H1 (cell line): ENCODE data around the gene CYP46A1. TPM values are rescaled to one million over a fixed set of nuclear protein-coding genes. Genes with fewer than 3 reads are reported as not detected.

ENCODE experiments used
- CTCF ChIA-PET: fragments of 300-600 bp; sonication (Branson Sonifier 250); formaldehyde crosslinking; loops from one replicate; lab custom pipeline; 2021; ENCODE audit not compliant: partially characterized antibody; lab: Charles Lee
- POLR2A ChIA-PET: fragments of 300-600 bp; sonication (Branson Sonifier 250); formaldehyde crosslinking; loops from one replicate; lab custom pipeline; 2021; ENCODE audit warnings: inconsistent platforms; ENCODE audit not compliant: partially characterized antibody; lab: Charles Lee
- DNase-seq, 2 experiments: peaks; one replicate each; pipeline versions ENCODE4 v3.0.0 to v3.0.0-alpha.2; 2010 to 2022; ENCODE audit warnings: low spot score in 2 of 2, low read depth in 1 of 2, mixed read lengths in 1 of 2
- FAIRE-seq: peaks from 2 replicates; lab custom pipeline; 2011; peaks lifted over from hg19 to GRCh38; lab: Jason Lieb, UNC
- H2AFZ ChIP-seq: 2 replicates; pipeline ENCODE4 v1.8.1; 2012; ENCODE audit warnings: low read length, inconsistent platforms
- H2AK5ac ChIP-seq: 2 replicates; pipeline ENCODE4 v1.6.1; 2013; ENCODE audit warnings: low read depth, low read length
- H2BK120ac ChIP-seq: replicated peaks from 2 replicates; pipeline ENCODE3; 2013; ENCODE audit warnings: low read depth, low read length, inconsistent platforms
- H2BK12ac ChIP-seq: 2 replicates; pipeline ENCODE4 v1.6.1; 2013; ENCODE audit warnings: low read depth, low read length
- H2BK15ac ChIP-seq: 2 replicates; pipeline ENCODE4 v1.6.1; 2013; ENCODE audit warnings: low read length
- H2BK20ac ChIP-seq: 2 replicates; pipeline ENCODE4 v1.6.1; 2013; ENCODE audit warnings: low read length
- H2BK5ac ChIP-seq: 2 replicates; pipeline ENCODE4 v1.6.1; 2013; ENCODE audit warnings: low read depth, low read length
- H3K14ac ChIP-seq: 2 replicates; pipeline ENCODE4 v1.6.1; 2013; ENCODE audit warnings: inconsistent platforms; ENCODE audit not compliant: insufficient read length
- H3K18ac ChIP-seq: 2 replicates; pipeline ENCODE4 v1.6.1; 2013; ENCODE audit warnings: low read length; ENCODE audit errors: extremely low read depth
- H3K23ac ChIP-seq: 2 replicates; pipeline ENCODE4 v1.6.1; 2013; ENCODE audit warnings: inconsistent platforms; ENCODE audit not compliant: insufficient read length
- H3K23me2 ChIP-seq: 2 replicates; pipeline ENCODE4 v1.6.1; 2013; ENCODE audit warnings: low read depth, low read length
- H3K27ac ChIP-seq: 2 replicates; pipeline ENCODE4 v1.6.1; 2011; ENCODE audit warnings: low read depth, low read length, inconsistent platforms
- H3K27me3 ChIP-seq, 4 experiments: replicated peaks in 1 of 4; 1 replicate in 1 of 4; 2 replicates in 3 of 4; pipeline versions ENCODE4 v1.6.1 to v1.8.1; 2011 to 2013; ENCODE audit warnings: low read length in 3 of 4, mild to moderate bottlenecking in 3 of 4, inconsistent platforms in 2 of 4, mixed read lengths in 2 of 4, moderate library complexity in 1 of 4; ENCODE audit not compliant: control insufficient read depth in 3 of 4, insufficient read depth in 3 of 4; ENCODE audit errors: extremely low read depth in 1 of 4
- H3K36me3 ChIP-seq, 4 experiments: 2 replicates each; pipeline versions ENCODE4 v1.6.1 to v1.8.1; 2011 to 2013; ENCODE audit warnings: mild to moderate bottlenecking in 4 of 4, low read length in 3 of 4, moderate library complexity in 2 of 4, control low read depth in 1 of 4, inconsistent platforms in 1 of 4; ENCODE audit not compliant: insufficient read depth in 4 of 4, control insufficient read depth in 2 of 4
- H3K4ac ChIP-seq: replicated peaks from 2 replicates; pipeline ENCODE3; 2013; ENCODE audit warnings: low read length, low read depth, mixed read lengths, inconsistent platforms; ENCODE audit not compliant: insufficient read length
- H3K4me1 ChIP-seq, 4 experiments: replicated peaks in 1 of 4; 1 replicate in 1 of 4; 2 replicates in 3 of 4; pipeline versions ENCODE4 v1.6.1 to v1.8.1; 2011 to 2013; ENCODE audit warnings: low read length in 3 of 4, inconsistent platforms in 2 of 4, mixed read lengths in 1 of 4; ENCODE audit not compliant: insufficient read depth in 4 of 4, control insufficient read depth in 3 of 4
- H3K4me2 ChIP-seq, 2 experiments: 2 replicates each; pipeline versions ENCODE4 v1.6.1 to v1.8.1; 2011 to 2013; ENCODE audit warnings: low read depth in 2 of 2, low read length in 2 of 2, control low read depth in 1 of 2, inconsistent platforms in 1 of 2, mild to moderate bottlenecking in 1 of 2; ENCODE audit not compliant: insufficient read depth in 1 of 2
- H3K4me3 ChIP-seq, 4 experiments: fragments of 200-600, 300-600 bp in 1 of 4; sonication (generic), shearing (Covaris generic), sonication (Bioruptor Twin) in 1 of 4; 2 replicates each; pipeline versions ENCODE4 v1.5.1 to v1.8.1; 2011 to 2016; ENCODE audit warnings: low read length in 4 of 4, low read depth in 3 of 4, control low read depth in 2 of 4, inconsistent platforms in 2 of 4, mild to moderate bottlenecking in 2 of 4, mixed read lengths in 1 of 4, moderate library complexity in 1 of 4; ENCODE audit not compliant: insufficient read depth in 2 of 4; ENCODE audit errors: extremely low read depth in 1 of 4
- H3K56ac ChIP-seq: replicated peaks from 2 replicates; pipeline ENCODE3; 2013; ENCODE audit warnings: low read depth, mild to moderate bottlenecking, mixed read lengths, low read length, inconsistent platforms; ENCODE audit not compliant: insufficient read length
- H3K79me1 ChIP-seq: 2 replicates; pipeline ENCODE4 v1.6.1; 2013; ENCODE audit warnings: low read depth, low read length, control low read depth
- H3K79me2 ChIP-seq, 2 experiments: 2 replicates each; pipeline versions ENCODE4 v1.6.1 to v1.8.1; 2012 to 2013; ENCODE audit warnings: low read length in 2 of 2, mild to moderate bottlenecking in 2 of 2, inconsistent platforms in 1 of 2; ENCODE audit not compliant: insufficient read depth in 2 of 2, control insufficient read depth in 1 of 2
- H3K9ac ChIP-seq, 4 experiments: replicated peaks in 1 of 4; 1 replicate in 1 of 4; 2 replicates in 3 of 4; pipeline versions ENCODE4 v1.6.1 to v1.8.1; 2011 to 2013; ENCODE audit warnings: low read depth in 3 of 4, low read length in 3 of 4, control low read depth in 2 of 4, mild to moderate bottlenecking in 2 of 4, moderate library complexity in 2 of 4, inconsistent platforms in 1 of 4; ENCODE audit errors: extremely low read depth in 1 of 4
- H3K9me3 ChIP-seq, 2 experiments: 2 replicates each; pipeline versions ENCODE4 v1.6.1 to v1.8.1; 2012 to 2013; ENCODE audit warnings: mild to moderate bottlenecking in 2 of 2, moderate library complexity in 2 of 2, control low read depth in 1 of 2, inconsistent platforms in 1 of 2, low read depth in 1 of 2, low read length in 1 of 2, mixed read lengths in 1 of 2; ENCODE audit not compliant: insufficient read depth in 2 of 2
- H4K20me1 ChIP-seq, 2 experiments: replicated peaks in 1 of 2; 2 replicates each; pipeline versions ENCODE3 to v1.8.1; 2011 to 2013; ENCODE audit warnings: inconsistent platforms in 2 of 2, low read length in 2 of 2, mild to moderate bottlenecking in 1 of 2; ENCODE audit not compliant: insufficient read depth in 2 of 2, control insufficient read depth in 1 of 2
- H4K5ac ChIP-seq: 2 replicates; pipeline ENCODE4 v1.6.1; 2013; ENCODE audit warnings: low read length, low read depth, mixed read lengths, inconsistent platforms; ENCODE audit not compliant: insufficient read length
- H4K8ac ChIP-seq: 2 replicates; pipeline ENCODE4 v1.8.0; 2013; ENCODE audit warnings: mild to moderate bottlenecking, moderate library complexity, low read length, inconsistent platforms; ENCODE audit not compliant: insufficient read depth; ENCODE audit errors: extremely low read depth
- H4K91ac ChIP-seq: replicated peaks from 2 replicates; pipeline ENCODE3; 2013; ENCODE audit warnings: low read length, mixed read lengths, inconsistent platforms; ENCODE audit not compliant: insufficient read length
- ATF3 ChIP-seq: IDR thresholded peaks from 2 replicates; pipeline ENCODE4 v1.6.1; 2011; ENCODE audit warnings: low read depth, mild to moderate bottlenecking, low read length; ENCODE audit not compliant: insufficient read depth
- BRCA1 ChIP-seq: IDR thresholded peaks from 2 replicates; pipeline ENCODE4 v1.6.1; 2012; ENCODE audit warnings: low read depth, low read length, improper control_type of control experiment
- JUN ChIP-seq: IDR thresholded peaks from 2 replicates; pipeline ENCODE4 v1.6.1; 2011; ENCODE audit warnings: low read depth, mild to moderate bottlenecking, improper control_type of control experiment, low read length
- KDM4A ChIP-seq: IDR thresholded peaks from one replicate; pipeline ENCODE4 v1.7.1; 2012; ENCODE audit warnings: low read depth, mild to moderate bottlenecking, moderate library complexity, low read length, inconsistent platforms; ENCODE audit not compliant: severe bottlenecking
- MAX ChIP-seq: IDR thresholded peaks from 2 replicates; pipeline ENCODE4 v1.6.1; 2012; ENCODE audit warnings: inconsistent platforms
- PHF8 ChIP-seq: fragments of 200-600 bp; sonication (generic); conservative IDR thresholded peaks from 2 replicates; pipeline ENCODE4 v1.7.1; 2012; ENCODE audit warnings: low read depth, mild to moderate bottlenecking, inconsistent platforms, low read length, moderate library complexity
- RBBP5 ChIP-seq: IDR thresholded peaks from 2 replicates; pipeline ENCODE4 v1.7.1; 2012; ENCODE audit warnings: low read depth, mild to moderate bottlenecking, inconsistent platforms, low read length, moderate library complexity, borderline replicate concordance
- RNF2 ChIP-seq: fragments of 200-900, 300-1000 bp; sonication (generic); IDR thresholded peaks from 2 replicates; pipeline ENCODE4 v1.7.1; 2016; ENCODE audit warnings: borderline replicate concordance, low read depth, mild to moderate bottlenecking, antibody characterized with exemption, low read length; ENCODE audit not compliant: poor library complexity, severe bottlenecking; ENCODE audit errors: missing control alignments
- SUZ12 ChIP-seq: fragments of 200-600 bp; sonication (generic); IDR thresholded peaks from 2 replicates; pipeline ENCODE4 v1.6.1; 2012; ENCODE audit warnings: mild to moderate bottlenecking, inconsistent platforms, low read length, moderate library complexity, mixed read lengths
- TAF7 ChIP-seq: optimal IDR thresholded peaks from 2 replicates; pipeline ENCODE3; 2011; ENCODE audit warnings: low read depth, mild to moderate bottlenecking, inconsistent platforms, low read length, moderate library complexity, borderline replicate concordance
- TCF12 ChIP-seq: IDR thresholded peaks from 2 replicates; pipeline ENCODE4 v1.6.1; 2011; ENCODE audit warnings: low read depth, mild to moderate bottlenecking, low read length
- USF2 ChIP-seq: IDR thresholded peaks from 2 replicates; pipeline ENCODE4 v1.6.1; 2011; ENCODE audit warnings: low read length, improper control_type of control experiment
- WGBS, 2 experiments: shearing (Covaris generic) in 1 of 2; methylation state at CpG; one replicate each; pipeline versions ENCODE4 v1.1.6 to v1.1.7; 2013 to 2015; ENCODE audit warnings: low lambda C conversion rate in 2 of 2, mixed read lengths in 2 of 2, inconsistent platforms in 1 of 2, low coverage in 1 of 2, missing lambda C conversion rate in 1 of 2; ENCODE audit not compliant: insufficient replicate concordance in 2 of 2, insufficient coverage in 1 of 2, insufficient read length in 1 of 2; ENCODE audit errors: extremely low coverage in 1 of 2, missing lambda C conversion rate in 1 of 2; 5-methylcytosine and 5-hydroxymethylcytosine counted together
- polyA plus RNA-seq, 7 experiments: library from polyadenylated mRNA; depleted of rRNA in 3 of 7; stranded (reverse) in 5 of 7; unstranded in 2 of 7; fragments of >200 nt in 5 of 7; fragments of 200-250 nt in 2 of 7; gene quantifications; 1 replicate in 5 of 7; 2 replicates in 1 of 7; 4 replicates in 1 of 7; pipeline versions ENCODE4 v1.2.1 to v1.2.3, GENCODE V29; 2011 to 2013; ENCODE audit warnings: missing spikeins in 2 of 7, mixed read lengths in 2 of 7
- total RNA-seq: library from RNA; stranded (reverse); fragmentation: NEBNext Ultra II Directional; extraction: Animal tissue kit (Norgen Biotek cat#: 25700); gene quantifications from 2 replicates; pipeline ENCODE4 v1.2.1, GENCODE V29; 2021

The CYP46A1 gene
- total and polyA plus RNA-seq, 2 of the 8 experiments (the other 6 are each of a cell fraction or from before 2014, with no cell fraction given) = 0.41 to 1.3 TPM

- Histone ChIP-seq H2BK20ac (no peak overlapping the region), H2AFZ (no peak overlapping the region), H3K79me1 (no peaks in the 10 kb centered on the region), H2BK120ac (no peak overlapping the region), H2BK5ac (no peak overlapping the region), H3K4me2 (no peak overlapping the region), H3K4me1 (no peaks in the 10 kb centered on the region), H3K9ac (no peak overlapping the region), H4K91ac (no peak overlapping the region), H2BK12ac (no peak overlapping the region), H2BK15ac (no peak overlapping the region), H3K23me2 (no peaks in the 10 kb centered on the region), H3K56ac (no peak overlapping the region), H3K79me2 (no peaks in the 10 kb centered on the region), H4K5ac (no peak overlapping the region), H3K18ac (no peak overlapping the region), H4K20me1 (no peaks in the 10 kb centered on the region), H3K14ac (no peak overlapping the region), H2AK5ac (no peak overlapping the region), H3K23ac (no peak overlapping the region), H3K27ac (no peak overlapping the region), H3K27me3 (no peaks in the 10 kb centered on the region), H3K9me3 (peaks cover 9 to 19% of the 10 kb centered on the region in 2 experiments; a peak in 3 of 4 replicates), H4K8ac (no peak overlapping the region), H3K4ac (no peak overlapping the region), H3K4me3 (no peak overlapping the region), H3K36me3 (no peaks in the 10 kb centered on the region; a peak in 1 of 8 replicates)
- FAIRE-seq = no peak
- POLR2A ChIA-PET = interaction anchor here (1.3 kb wide), 1 partner anchor 7 kb away, joined by 3 read pairs; no protein-coding TSS in a partner anchor
- DNase-seq = peak in 1 of 2 experiments; percentile 29
- 94% methylated on average over 9 of the region's 9 CpGs; no CpG with 5 or more reads in 1 of the 2 experiments for WGBS, 2 experiments
- CTCF ChIA-PET = no interaction called here
- TF ChIP-seq RBBP5 = no peak
- no peak for TF ChIP-seq MAX
- TF ChIP-seq BRCA1 = no peak
- TF ChIP-seq JUN = no peak
- no peak for TF ChIP-seq KDM4A
- TF ChIP-seq PHF8 = no peak
- no peak for TF ChIP-seq SUZ12
- no peak for TF ChIP-seq RNF2
- TF ChIP-seq ATF3 = no peak
- TF ChIP-seq TCF12 = no peak
- no peak for TF ChIP-seq USF2
- TF ChIP-seq TAF7 = no peak
Measured at GRCh38 chr14:99707921-99708320, 23.8 kb downstream of the CYP46A1 start.
